HAP-1 (cell line): ENCODE measurements around the gene BCR.

ENCODE experiments used
- DNase-seq, 2 experiments: peaks; one replicate each; pipeline ENCODE4 v3.0.0-alpha.2; 2016 to 2020; ENCODE audit warnings: low spot score in 2 of 2
- H3K27me3 ChIP-seq: fragments of 250-450 bp; sonication (Bioruptor Pico); 2 replicates; pipeline ENCODE4 v1.5.1; 2020; ENCODE audit warnings: low read depth, mild to moderate bottlenecking, moderate library complexity
- H3K36me3 ChIP-seq: fragments of 250-450 bp; sonication (Bioruptor Pico); replicated peaks from 2 replicates; pipeline ENCODE4 v1.5.1; 2020; ENCODE audit warnings: mild to moderate bottlenecking
- H3K4me1 ChIP-seq: fragments of 250-450 bp; sonication (Bioruptor Pico); 2 replicates; pipeline ENCODE4 v1.5.1; 2020; ENCODE audit warnings: mild to moderate bottlenecking
- H3K4me3 ChIP-seq: fragments of 250-450 bp; sonication (Bioruptor Pico); 2 replicates; pipeline ENCODE4 v1.5.1; 2020; ENCODE audit warnings: mild to moderate bottlenecking, moderate library complexity
- H3K9me3 ChIP-seq: fragments of 250-450 bp; sonication (Bioruptor Pico); 2 replicates; pipeline ENCODE4 v1.5.1; 2020; ENCODE audit warnings: mild to moderate bottlenecking, moderate library complexity
- in situ Hi-C: fragments of 300-500 bp; cut with MboI; formaldehyde crosslinking; loops from 3 replicates; pipeline ENCODE4 v1.14.3; 2020; ENCODE audit warnings: low sequenced_read_pairs, inconsistent platforms, mixed read lengths

BCR gene

GRCh38 chr22:23175817-23176644 is 4.3 kb upstream of the BCR start:
- in situ Hi-C loops, result loop anchor here (5.0 kb wide), 1 partner anchor 101 kb away; no protein-coding TSS in a partner anchor

GRCh38 chr22:23176645-23177027 is 3.7 kb upstream of the BCR start:
- in situ Hi-C loops, result loop anchor here (5.0 kb wide), 1 partner anchor 101 kb away; no protein-coding TSS in a partner anchor
- Histone ChIP-seq H3K4me3 (no peak overlapping the region), H3K4me1 (peaks cover 3% of the 10 kb centered on the region; the same call in 1 of the 2 replicates), H3K36me3 (no peaks in the 10 kb centered on the region), H3K27me3 (no peaks in the 10 kb centered on the region), H3K9me3 (peaks cover 3% of the 10 kb centered on the region)
- DNase-seq, result no peak

More at GRCh38 chr22:23175817-23176644, 4.3 kb upstream of the BCR start:
- Histone ChIP-seq H3K36me3 (no peaks in the 10 kb centered on the region), H3K9me3 (no peaks in the 10 kb centered on the region), H3K4me3 (no peak overlapping the region), H3K27me3 (no peaks in the 10 kb centered on the region), H3K4me1 (peaks cover 3% of the 10 kb centered on the region; the same call in 1 of the 2 replicates)
- DNase-seq, result no peak

- peaks cover 3% of the 10 kb centered on the region; the same call in 1 of the 2 replicates for H3K27me3 ChIP-seq
Observed at GRCh38 chr22:23177197-23177596, 3.1 kb upstream of the BCR start.

GRCh38 chr22:23178512-23179254 is 1.6 kb upstream of the BCR start:
- peak; percentile 57 to 82 for DNase-seq
- H3K36me3 ChIP-seq, result no peaks in the 10 kb centered on the region
- in situ Hi-C loops, result loop anchor here (5.0 kb wide), 1 partner anchor 99 kb away; no protein-coding TSS in a partner anchor
- H3K4me1 ChIP-seq, result peaks cover 3% of the 10 kb centered on the region; the same call in 1 of the 2 replicates
- H3K27me3 ChIP-seq, result peaks cover 8% of the 10 kb centered on the region
- H3K4me3 ChIP-seq, result no peak overlapping the region
- H3K9me3 ChIP-seq, result peaks cover 9% of the 10 kb centered on the region

More at GRCh38 chr22:23177197-23177596, 3.1 kb upstream of the BCR start:
- Histone ChIP-seq H3K4me1 (peaks cover 3% of the 10 kb centered on the region; the same call in 1 of the 2 replicates), H3K9me3 (peaks cover 6% of the 10 kb centered on the region), H3K36me3 (no peaks in the 10 kb centered on the region), H3K4me3 (no peak overlapping the region)
- in situ Hi-C loops, result loop anchor here (5.0 kb wide), 1 partner anchor 100 kb away; no protein-coding TSS in a partner anchor
- DNase-seq, result no peak

GRCh38 chr22:23179381-23180299 is 669 bp upstream of the BCR start:
- Histone ChIP-seq H3K27me3 (peaks cover 10% of the 10 kb centered on the region), H3K9me3 (peaks cover 9% of the 10 kb centered on the region), H3K36me3 (no peaks in the 10 kb centered on the region), H3K4me3 (peak overlapping the region; percentile 12; the same call in 1 of the 2 replicates), H3K4me1 (peaks cover 3% of the 10 kb centered on the region; the same call in 1 of the 2 replicates)
- in situ Hi-C loops, result loop anchor here (5.0 kb wide), 1 partner anchor 98 kb away; no protein-coding TSS in a partner anchor
- DNase-seq, result no peak

- DNase-seq, result no peak
- no peaks in the 10 kb centered on the region for H3K36me3 ChIP-seq
- peaks cover 10% of the 10 kb centered on the region for H3K27me3 ChIP-seq
- in situ Hi-C loops, result no loop called here
- H3K4me1 ChIP-seq, result peaks cover 3% of the 10 kb centered on the region; the same call in 1 of the 2 replicates
- peaks cover 9% of the 10 kb centered on the region for H3K9me3 ChIP-seq
- H3K4me3 ChIP-seq, result peak overlapping the region; percentile 26
Observed at GRCh38 chr22:23180893-23181720, 798 bp downstream of the BCR start.

- in situ Hi-C loops, result no loop called here
- DNase-seq, result no peak
- Histone ChIP-seq H3K9me3 (peaks cover 9% of the 10 kb centered on the region), H3K4me1 (peaks cover 3% of the 10 kb centered on the region; the same call in 1 of the 2 replicates), H3K4me3 (no peak overlapping the region), H3K36me3 (no peaks in the 10 kb centered on the region), H3K27me3 (peaks cover 10% of the 10 kb centered on the region)
Observed at GRCh38 chr22:23181721-23182308, 1.5 kb downstream of the BCR start.

GRCh38 chr22:23182309-23183060 is 2.2 kb downstream of the BCR start:
- no peak for DNase-seq
- Histone ChIP-seq H3K36me3 (no peaks in the 10 kb centered on the region), H3K27me3 (peaks cover 10% of the 10 kb centered on the region), H3K4me3 (no peak overlapping the region), H3K9me3 (peaks cover 9% of the 10 kb centered on the region), H3K4me1 (peaks cover 3% of the 10 kb centered on the region; the same call in 1 of the 2 replicates)
- in situ Hi-C loops, result no loop called here

- Histone ChIP-seq H3K4me3 (no peak overlapping the region), H3K27me3 (peaks cover 10% of the 10 kb centered on the region), H3K4me1 (peaks cover 3% of the 10 kb centered on the region; the same call in 1 of the 2 replicates), H3K36me3 (no peaks in the 10 kb centered on the region), H3K9me3 (peaks cover 9% of the 10 kb centered on the region)
- DNase-seq, result peak in 1 of 2 experiments; percentile 28
- in situ Hi-C loops, result no loop called here
Observed at GRCh38 chr22:23183061-23183698, 2.9 kb downstream of the BCR start.

- H3K4me1 ChIP-seq, result peaks cover 3% of the 10 kb centered on the region; the same call in 1 of the 2 replicates
- H3K4me3 ChIP-seq, result no peak overlapping the region
- H3K36me3 ChIP-seq, result no peaks in the 10 kb centered on the region
- in situ Hi-C loops, result no loop called here
- H3K9me3 ChIP-seq, result peaks cover 9% of the 10 kb centered on the region
- no peak for DNase-seq
- peaks cover 10% of the 10 kb centered on the region for H3K27me3 ChIP-seq
Observed at GRCh38 chr22:23184100-23184763, 3.9 kb downstream of the BCR start.

GRCh38 chr22:23184764-23185113 is 4.4 kb downstream of the BCR start:
- Histone ChIP-seq H3K9me3 (peaks cover 9% of the 10 kb centered on the region), H3K4me1 (peaks cover 3% of the 10 kb centered on the region; the same call in 1 of the 2 replicates), H3K27me3 (peaks cover 10% of the 10 kb centered on the region), H3K36me3 (no peaks in the 10 kb centered on the region), H3K4me3 (no peak overlapping the region)
- in situ Hi-C loops, result no loop called here
- no peak for DNase-seq
